GM12891 (cell line): ENCODE measurements around the gene C16orf95.

ENCODE experiments used
- PAX5 ChIP-seq: IDR thresholded peaks from 2 replicates; pipeline ENCODE4 v1.6.1; 2011; ENCODE audit warnings: low read length, moderate library complexity, mild to moderate bottlenecking; ENCODE audit not compliant: insufficient read depth, severe bottlenecking
- POLR2A ChIP-seq: IDR thresholded peaks from 2 replicates; pipeline ENCODE4 v1.6.1; 2011; ENCODE audit warnings: low read depth, low read length, control low read depth
- POLR2AphosphoS5 ChIP-seq: IDR thresholded peaks from 2 replicates; pipeline ENCODE4 v1.6.1; 2011; ENCODE audit warnings: low read depth, low read length, control low read depth
- SPI1 ChIP-seq: IDR thresholded peaks from 2 replicates; pipeline ENCODE4 v1.6.1; 2011; ENCODE audit warnings: low read depth, low read length, control low read depth
- TAF1 ChIP-seq: IDR thresholded peaks from 2 replicates; pipeline ENCODE4 v1.6.1; 2011; ENCODE audit warnings: low read depth, low read length, control low read depth

- TF ChIP-seq TAF1 (no peak), POLR2A (no peak), POLR2AphosphoS5 (no peak), SPI1 (no peak), PAX5 (no peak)
These were observed 9.0 kb upstream of the C16orf95 start for GRCh38 chr16:87326151-87326571.
